Epithelial cell of esophagus (primary cell): ENCODE measurements around the gene CEP112.

Experiments used
- DNase-seq: peaks from one replicate; pipeline ENCODE4 v3.0.0; 2010; ENCODE audit warnings: low read depth
- H3K4me3 ChIP-seq: 2 replicates; pipeline ENCODE4 v1.5.1; 2011; ENCODE audit warnings: mild to moderate bottlenecking, low read length, control low read depth
- TF ChIP-seq, protein P1 (sequence below): IDR thresholded peaks from 2 replicates; pipeline ENCODE4 v1.5.1; 2011; ENCODE audit warnings: low read depth, mild to moderate bottlenecking, low read length, control low read depth, inconsistent platforms; ENCODE audit not compliant: insufficient read depth; ENCODE audit errors: missing control alignments

The CEP112 gene

DNA sequence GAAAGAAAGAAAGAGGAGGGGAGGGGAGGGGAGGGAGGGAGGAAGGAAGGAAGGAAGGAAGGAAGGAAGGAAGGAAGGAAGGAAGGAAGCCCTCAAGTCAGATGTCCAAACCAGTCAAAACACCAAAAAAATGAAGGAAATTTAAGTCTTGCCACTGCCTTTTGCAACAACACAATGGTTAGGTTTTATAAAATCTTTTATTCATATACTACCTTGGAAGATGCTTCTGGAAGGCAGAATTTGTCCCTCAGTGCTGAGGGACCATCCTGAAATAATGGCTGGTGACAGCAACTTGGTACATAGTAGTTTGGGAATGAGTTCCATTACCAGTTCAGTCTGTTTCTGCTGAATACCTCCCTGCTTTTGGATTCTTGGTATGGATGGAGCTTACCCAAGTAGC lies 29.4 kb upstream of the CEP112 start:
- DNase-seq, result no peak
- TF ChIP-seq, protein P1, sequence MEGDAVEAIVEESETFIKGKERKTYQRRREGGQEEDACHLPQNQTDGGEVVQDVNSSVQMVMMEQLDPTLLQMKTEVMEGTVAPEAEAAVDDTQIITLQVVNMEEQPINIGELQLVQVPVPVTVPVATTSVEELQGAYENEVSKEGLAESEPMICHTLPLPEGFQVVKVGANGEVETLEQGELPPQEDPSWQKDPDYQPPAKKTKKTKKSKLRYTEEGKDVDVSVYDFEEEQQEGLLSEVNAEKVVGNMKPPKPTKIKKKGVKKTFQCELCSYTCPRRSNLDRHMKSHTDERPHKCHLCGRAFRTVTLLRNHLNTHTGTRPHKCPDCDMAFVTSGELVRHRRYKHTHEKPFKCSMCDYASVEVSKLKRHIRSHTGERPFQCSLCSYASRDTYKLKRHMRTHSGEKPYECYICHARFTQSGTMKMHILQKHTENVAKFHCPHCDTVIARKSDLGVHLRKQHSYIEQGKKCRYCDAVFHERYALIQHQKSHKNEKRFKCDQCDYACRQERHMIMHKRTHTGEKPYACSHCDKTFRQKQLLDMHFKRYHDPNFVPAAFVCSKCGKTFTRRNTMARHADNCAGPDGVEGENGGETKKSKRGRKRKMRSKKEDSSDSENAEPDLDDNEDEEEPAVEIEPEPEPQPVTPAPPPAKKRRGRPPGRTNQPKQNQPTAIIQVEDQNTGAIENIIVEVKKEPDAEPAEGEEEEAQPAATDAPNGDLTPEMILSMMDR, result no peak
- no peak overlapping the region for H3K4me3 ChIP-seq

DNA sequence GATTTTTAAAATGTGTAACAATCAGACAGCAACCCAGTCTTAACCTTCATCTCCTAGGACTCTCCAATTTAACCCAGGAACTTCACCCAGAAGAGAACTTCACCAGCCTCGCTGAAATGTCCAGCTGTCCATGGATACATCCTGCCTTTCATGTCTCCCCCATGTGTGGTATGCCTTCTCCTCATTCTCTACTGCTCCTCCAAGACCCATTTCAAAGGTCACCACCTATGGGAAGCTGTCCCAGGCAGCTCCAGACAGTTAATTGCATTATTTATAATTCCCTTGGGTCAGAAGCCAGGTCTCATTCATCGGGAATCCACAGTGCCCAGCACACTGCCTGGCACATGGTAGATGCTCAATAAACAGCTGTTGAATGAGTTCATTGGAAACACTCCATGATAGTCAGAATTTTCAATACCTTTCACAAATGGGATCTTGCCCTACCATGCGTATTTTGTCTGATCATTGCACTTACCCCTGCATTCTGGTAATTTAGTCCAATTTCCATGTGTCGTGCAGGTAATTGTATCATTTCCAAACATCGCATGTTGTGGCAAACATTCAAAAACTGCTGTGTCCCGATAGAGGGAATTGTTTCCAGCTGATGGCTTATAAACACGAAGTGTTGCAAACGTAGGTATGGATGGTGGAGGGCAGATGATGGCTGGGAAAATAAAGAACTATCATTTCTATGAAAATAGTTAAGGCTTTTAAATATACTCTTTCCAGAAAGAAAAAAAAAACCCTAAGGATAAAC lies 28.3 kb upstream of the CEP112 start:
- TF ChIP-seq, protein P1, result no peak
- no peak overlapping the region for H3K4me3 ChIP-seq
- no peak for DNase-seq

DNA sequence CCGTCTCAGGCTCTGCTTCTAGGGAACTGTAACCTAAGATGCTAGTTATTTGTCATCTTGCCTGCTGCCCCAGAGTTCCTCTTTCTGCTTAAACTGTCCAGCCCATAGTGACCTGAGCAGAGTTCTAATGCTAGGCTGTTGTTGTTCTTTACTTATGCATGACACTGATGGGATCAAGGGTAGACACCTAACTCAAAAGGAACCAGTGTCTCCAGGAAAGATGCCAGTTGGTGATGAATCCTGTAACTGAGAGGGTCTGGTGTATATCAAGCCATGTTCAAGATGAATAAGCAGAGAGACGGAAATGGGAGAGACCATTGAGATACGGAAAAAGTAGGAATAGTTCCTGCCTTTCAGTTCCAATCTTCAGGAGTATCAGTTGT lies 23.6 kb upstream of the CEP112 start:
- TF ChIP-seq, protein P1, result no peak
- no peak overlapping the region for H3K4me3 ChIP-seq
- DNase-seq, result no peak

DNA sequence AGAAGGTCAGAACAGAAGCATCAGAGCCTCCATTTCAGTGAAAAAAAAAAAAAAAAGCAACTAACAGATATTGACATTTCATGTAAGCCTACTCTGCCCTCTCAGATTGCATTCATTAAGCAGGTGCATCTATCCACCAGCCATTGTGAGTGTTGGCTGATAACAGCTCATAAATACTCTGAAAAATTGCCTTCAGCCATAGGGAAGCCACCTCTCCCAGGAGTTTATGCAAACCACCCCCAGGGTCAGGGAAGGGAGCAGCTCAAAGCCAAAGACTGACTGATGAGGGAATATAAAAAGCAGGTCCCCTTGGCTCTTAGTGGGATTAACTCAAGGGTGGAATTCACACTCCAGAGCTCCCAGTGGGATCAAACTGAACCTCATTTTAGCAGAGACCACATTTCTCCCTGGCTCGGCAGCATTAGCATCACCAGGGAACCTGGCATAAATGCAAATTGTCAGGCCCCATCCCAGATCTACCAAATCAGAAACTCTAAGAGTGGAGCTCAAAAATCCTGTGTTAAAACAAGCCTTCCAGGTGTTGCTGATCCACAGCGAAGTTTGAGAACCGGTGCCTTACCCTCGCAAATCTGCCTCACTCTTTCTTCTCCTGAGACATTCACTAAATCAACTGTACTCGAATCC lies 23.1 kb upstream of the CEP112 start:
- no peak for DNase-seq
- H3K4me3 ChIP-seq, result no peak overlapping the region
- TF ChIP-seq, protein P1, result no peak

DNA sequence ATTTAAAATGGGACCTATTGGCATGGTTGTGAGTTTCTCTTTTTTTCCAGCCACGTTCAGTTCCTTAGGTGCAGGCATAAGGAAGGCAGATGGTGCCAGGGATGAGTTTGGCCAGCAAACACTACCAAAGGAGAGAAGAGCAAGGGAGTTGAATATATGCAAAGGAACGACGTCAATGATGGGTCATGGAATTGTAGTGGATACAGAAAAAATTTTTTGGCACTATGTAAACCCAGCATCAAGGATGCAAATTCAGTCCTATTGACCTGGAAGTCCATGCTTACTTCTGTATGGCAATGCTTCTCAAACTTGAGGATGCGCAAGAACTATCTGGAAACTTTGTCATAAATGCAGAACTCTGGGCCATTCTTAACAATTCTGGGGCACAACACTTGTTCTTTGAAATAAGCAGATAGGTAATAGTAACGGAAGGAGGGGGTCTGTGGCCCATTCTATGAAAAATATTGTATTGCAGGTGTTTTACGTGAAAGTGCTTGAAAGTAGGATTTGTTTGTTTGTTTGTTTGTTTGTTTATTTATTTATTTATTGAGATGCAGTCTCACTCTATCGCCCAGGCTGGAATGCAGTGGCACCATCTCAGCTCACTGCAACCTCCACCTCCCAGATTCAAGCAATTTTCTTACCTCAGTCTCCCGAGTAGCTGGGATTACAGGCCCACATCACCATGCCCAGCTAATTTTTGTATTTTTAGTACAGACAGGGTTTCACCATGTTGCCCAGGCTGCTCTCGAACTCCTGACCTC lies 19.3 kb upstream of the CEP112 start:
- TF ChIP-seq, protein P1, result no peak
- no peak for DNase-seq
- no peak overlapping the region for H3K4me3 ChIP-seq

DNA sequence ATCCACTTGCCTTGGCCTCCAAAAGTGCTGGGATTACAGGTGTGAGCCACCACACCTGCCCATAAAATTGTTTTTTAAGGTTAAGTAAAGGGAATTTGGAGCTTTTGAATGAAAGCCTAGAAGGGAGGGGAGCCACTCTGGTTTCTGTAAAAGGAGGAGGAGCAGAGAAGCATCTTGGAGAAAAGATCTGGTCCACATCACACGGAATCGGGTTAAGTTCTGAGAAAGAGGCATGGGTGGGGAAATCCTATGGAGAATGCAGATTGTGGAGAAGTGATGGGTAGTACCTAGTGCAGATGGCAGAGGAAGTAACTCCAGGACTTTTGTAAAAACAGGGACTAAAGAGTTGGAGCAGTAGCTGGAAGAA lies 18.3 kb upstream of the CEP112 start:
- no peak for DNase-seq
- TF ChIP-seq, protein P1, result no peak
- H3K4me3 ChIP-seq, result no peak overlapping the region
